ENCODE results near the gene EOMES. TPM values are rescaled to one million over a fixed set of nuclear protein-coding genes. Genes with fewer than 3 reads are reported as not detected.

The EOMES gene
- total and polyA plus RNA-seq, 2 of the 4 experiments (the other 2 are of a cell fraction) = not detected

DNA sequence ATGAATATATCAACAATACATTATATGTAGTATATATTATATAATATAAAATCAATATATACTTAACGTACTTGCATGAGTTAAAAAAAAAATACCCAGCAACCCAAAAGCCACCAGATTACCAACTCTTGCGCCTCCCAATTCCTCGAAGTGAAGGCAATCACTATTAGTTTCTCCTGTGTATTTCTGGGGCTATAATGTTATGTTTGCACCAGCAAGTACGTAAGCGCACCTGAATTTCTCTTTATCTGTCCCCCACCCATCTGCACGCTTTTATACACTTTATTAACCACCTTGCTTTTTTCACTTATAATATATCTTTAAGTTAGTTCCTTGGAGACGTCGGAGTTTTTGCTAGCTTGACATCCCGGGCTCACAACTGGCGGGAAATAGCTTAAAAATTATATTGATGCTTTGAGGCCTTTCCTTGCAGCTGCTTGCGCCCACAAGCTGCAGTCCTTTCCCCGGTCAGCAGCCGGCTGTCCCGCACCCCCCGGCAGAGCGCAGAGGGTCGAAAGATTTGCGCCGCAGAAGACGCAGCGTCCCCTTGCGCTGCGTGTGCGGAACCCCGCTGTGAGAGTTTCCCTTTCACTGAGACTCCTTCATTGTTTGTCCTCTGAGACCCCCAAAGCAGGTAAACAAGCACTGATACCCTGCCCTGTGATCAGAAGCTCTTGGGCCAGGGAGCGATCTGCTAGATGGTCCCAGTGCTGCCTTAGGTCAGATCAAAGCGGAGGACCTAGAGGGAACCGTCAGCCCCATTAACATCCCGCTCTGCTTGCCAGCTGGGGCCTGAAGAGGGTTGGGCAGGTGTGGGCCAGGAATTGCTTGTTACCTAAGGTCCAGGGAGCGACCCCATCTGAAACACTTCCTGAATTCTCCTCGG lies 8.9 kb upstream of the EOMES start:
- no peak overlapping the region for H2AK9ac ChIP-seq (replicated peaks; ENCODE audit: low read depth, low read length, poor library complexity)
- no peak overlapping the region for H3K14ac ChIP-seq (replicated peaks; ENCODE audit: low read depth, low read length)
- TF ChIP-seq CHD1 (IDR thresholded peaks at IDR 0.05; ENCODE audit: low read depth, low read length) = no peak
- no peak for TF ChIP-seq SMC3 (IDR thresholded peaks at IDR 0.05; ENCODE audit: low read depth, low read length)
- TF ChIP-seq CEBPB (IDR thresholded peaks at IDR 0.05; ENCODE audit: low read depth, low read length) = no peak
- TF ChIP-seq RFX5 (IDR thresholded peaks at IDR 0.05; ENCODE audit: low read depth, low read length) = no peak
- TF ChIP-seq POLR2A (IDR thresholded peaks at IDR 0.05; ENCODE audit: low read depth, low read length) = no peak
- no peak for TF ChIP-seq MXI1 (IDR thresholded peaks at IDR 0.05; ENCODE audit: borderline replicate concordance, low read depth, low read length)
- TF ChIP-seq, protein P1, sequence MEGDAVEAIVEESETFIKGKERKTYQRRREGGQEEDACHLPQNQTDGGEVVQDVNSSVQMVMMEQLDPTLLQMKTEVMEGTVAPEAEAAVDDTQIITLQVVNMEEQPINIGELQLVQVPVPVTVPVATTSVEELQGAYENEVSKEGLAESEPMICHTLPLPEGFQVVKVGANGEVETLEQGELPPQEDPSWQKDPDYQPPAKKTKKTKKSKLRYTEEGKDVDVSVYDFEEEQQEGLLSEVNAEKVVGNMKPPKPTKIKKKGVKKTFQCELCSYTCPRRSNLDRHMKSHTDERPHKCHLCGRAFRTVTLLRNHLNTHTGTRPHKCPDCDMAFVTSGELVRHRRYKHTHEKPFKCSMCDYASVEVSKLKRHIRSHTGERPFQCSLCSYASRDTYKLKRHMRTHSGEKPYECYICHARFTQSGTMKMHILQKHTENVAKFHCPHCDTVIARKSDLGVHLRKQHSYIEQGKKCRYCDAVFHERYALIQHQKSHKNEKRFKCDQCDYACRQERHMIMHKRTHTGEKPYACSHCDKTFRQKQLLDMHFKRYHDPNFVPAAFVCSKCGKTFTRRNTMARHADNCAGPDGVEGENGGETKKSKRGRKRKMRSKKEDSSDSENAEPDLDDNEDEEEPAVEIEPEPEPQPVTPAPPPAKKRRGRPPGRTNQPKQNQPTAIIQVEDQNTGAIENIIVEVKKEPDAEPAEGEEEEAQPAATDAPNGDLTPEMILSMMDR (conservative IDR thresholded peaks at IDR 0.05; ENCODE audit: low read depth, low read length) = no peak
- no peak for TF ChIP-seq RCOR1 (IDR thresholded peaks at IDR 0.05; ENCODE audit: insufficient replicate concordance, low read length)
- no peak for TF ChIP-seq MAFK (IDR thresholded peaks at IDR 0.05; ENCODE audit: low read depth, low read length)
- no peak for TF ChIP-seq RAD21 (IDR thresholded peaks at IDR 0.05; ENCODE audit: low read length)
- no peak overlapping the region for H2AK5ac ChIP-seq (ENCODE audit: low read depth, low read length)
- H3K4me3 ChIP-seq (ENCODE audit: insufficient read depth, low read depth, low read length) = no peak overlapping the region
- no peaks in the 10 kb centered on the region for H3K4me1 ChIP-seq (ENCODE audit: control insufficient read depth, insufficient read depth, low read length)
- no peak overlapping the region for H3K56ac ChIP-seq (ENCODE audit: extremely low read depth, insufficient read depth, low read length)
- H3K36me3 ChIP-seq (ENCODE audit: control insufficient read depth, insufficient read depth, low read length) = no peaks in the 10 kb centered on the region
- no peak overlapping the region for H2BK5ac ChIP-seq (ENCODE audit: low read depth, low read length, poor library complexity, severe bottlenecking)
- H3K9me3 ChIP-seq (ENCODE audit: control insufficient read depth, insufficient read depth, low read length) = peaks cover 3% of the 10 kb centered on the region; the same call in 1 of the 2 replicates
- ATAC-seq (ENCODE audit: low read depth) (no peak), DNase-seq (no peak)
- no TSS peak for BruUV-seq (replicated peaks)
- H4K91ac ChIP-seq (ENCODE audit: insufficient read depth, low read depth, low read length) = no peak overlapping the region
- peaks cover 60% of the 10 kb centered on the region for H3K27me3 ChIP-seq (ENCODE audit: control insufficient read depth, insufficient read depth, low read length)
- dilution Hi-C loops (cut with HindIII; ENCODE audit: low sequenced_read_pairs, unreplicated experiment) = no loop called here
- H3K4ac ChIP-seq (ENCODE audit: low read depth, low read length) = no peak overlapping the region
- H3K9ac ChIP-seq (ENCODE audit: low read depth, low read length) = no peak overlapping the region
- H3K18ac ChIP-seq (ENCODE audit: low read depth, low read length) = no peak overlapping the region
- H2BK20ac ChIP-seq (ENCODE audit: low read depth, low read length) = no peak overlapping the region
- H2BK15ac ChIP-seq (ENCODE audit: low read depth, low read length) = no peak overlapping the region
- H3K23ac ChIP-seq (ENCODE audit: low read depth, low read length) = no peak overlapping the region
- no peaks in the 10 kb centered on the region for H4K20me1 ChIP-seq (ENCODE audit: insufficient read depth, low read length)
- in situ Hi-C loops (cut with MboI; ENCODE audit: low sequenced_read_pairs) = no loop called here
- ChIA-PET CTCF (no interaction called here), POLR2A (ENCODE audit: unreplicated experiment) (no interaction called here)
- no peaks in the 10 kb centered on the region for H3K79me1 ChIP-seq (ENCODE audit: low read depth in 1 of 2, low read length in 2 of 2)
- H3K9me1 ChIP-seq (ENCODE audit: insufficient read depth, low read length) = no peaks in the 10 kb centered on the region
- H4K8ac ChIP-seq (ENCODE audit: low read depth in 2 of 2, low read length in 2 of 2) = no peak overlapping the region
- H3K27ac ChIP-seq (ENCODE audit: insufficient read depth, low read length) = no peak overlapping the region
- intact Hi-C loops (cut with micrococcal nuclease) = no loop called here
- 6 to 100% methylated on average over 1 to 3 of the region's 31 CpGs for WGBS, 2 experiments (ENCODE audit: extremely low coverage in 2 of 2, insufficient read length in 1 of 2)
- no peak overlapping the region for H4K5ac ChIP-seq (ENCODE audit: low read depth, low read length)
- no peak overlapping the region for H2AFZ ChIP-seq (replicated peaks; ENCODE audit: low read length, poor library complexity)
- H2BK120ac ChIP-seq (ENCODE audit: low read depth, low read length) = no peak overlapping the region
- H3K4me2 ChIP-seq (ENCODE audit: low read depth, low read length) = no peak overlapping the region
